ENCODE data around the gene MS4A6E. TPM values are rescaled to one million over a fixed set of nuclear protein-coding genes. Genes with fewer than 3 reads are reported as not detected.
"Not testable (repeated sequence)": the region's sequence is repeated elsewhere in the genome, so short reads cannot be mapped to it uniquely, and the experiment has no call there.

Gene MS4A6E
- total and polyA plus RNA-seq, 7 donors, result not detected

DNA sequence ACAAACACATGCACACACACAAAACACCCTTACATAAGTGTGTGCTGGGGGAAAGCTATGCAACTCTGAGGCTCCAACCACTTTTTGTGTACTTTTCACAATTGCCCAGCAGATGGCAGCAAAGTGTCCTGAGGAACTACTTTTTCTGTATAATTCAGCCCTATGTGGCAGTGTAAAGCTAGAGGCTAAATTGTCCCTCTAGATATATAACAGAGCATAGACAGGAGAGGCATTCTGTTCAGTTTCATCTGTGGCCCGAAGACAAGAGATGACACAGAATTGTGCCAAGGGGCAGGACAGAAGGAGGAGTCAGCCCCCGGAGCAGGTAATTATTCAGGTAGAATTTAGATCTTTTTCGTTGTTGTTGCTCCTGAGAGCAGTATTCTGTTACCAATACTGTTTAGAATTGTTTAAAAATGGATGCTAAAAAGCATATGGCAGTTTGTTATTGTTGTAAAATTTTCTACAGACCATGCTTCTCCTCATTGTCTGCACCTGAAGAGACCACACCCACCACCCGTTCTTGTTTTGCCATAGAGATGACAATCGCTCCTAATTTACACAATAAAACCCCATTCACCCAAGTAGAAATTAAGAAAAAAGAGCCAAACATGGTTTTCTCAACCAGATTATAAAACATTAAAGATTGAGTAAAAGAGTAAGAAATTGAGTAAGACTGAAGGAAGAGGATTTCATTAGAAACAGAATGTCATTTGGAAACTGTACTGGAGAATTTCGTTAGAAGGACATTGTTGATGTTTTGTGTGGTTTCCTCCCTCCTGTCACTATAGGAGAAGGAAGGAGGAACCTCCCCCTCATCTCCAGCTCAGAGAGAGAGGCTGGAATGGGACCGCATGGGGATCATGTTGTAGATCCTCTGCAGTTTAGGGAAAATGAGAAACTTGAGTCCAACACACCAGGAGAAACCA is 36.8 kb downstream of the MS4A6E start:
- intact Hi-C loops (cut with DNase I), result loop anchor here in 1 of 2 donors (5.0 kb wide), 1 partner anchor 253 kb away; no protein-coding TSS in a partner anchor
- H3K27ac ChIP-seq, result no peak overlapping the region
- 51 to 62% (median 60%) methylated on average over 7 of the region's 7 CpGs for WGBS, 3 donors
- no peak for DNase-seq
- no peaks in the 10 kb centered on the region for H3K36me3 ChIP-seq (ENCODE audit: insufficient read depth in 1 of 2, low read depth in 1 of 2)
- H3K9me3 ChIP-seq, result peaks cover 7% of the 10 kb centered on the region
- H3K4me1 ChIP-seq, result no peaks in the 10 kb centered on the region
- H3K4me3 ChIP-seq, result no peak overlapping the region
- TF ChIP-seq, protein P1, sequence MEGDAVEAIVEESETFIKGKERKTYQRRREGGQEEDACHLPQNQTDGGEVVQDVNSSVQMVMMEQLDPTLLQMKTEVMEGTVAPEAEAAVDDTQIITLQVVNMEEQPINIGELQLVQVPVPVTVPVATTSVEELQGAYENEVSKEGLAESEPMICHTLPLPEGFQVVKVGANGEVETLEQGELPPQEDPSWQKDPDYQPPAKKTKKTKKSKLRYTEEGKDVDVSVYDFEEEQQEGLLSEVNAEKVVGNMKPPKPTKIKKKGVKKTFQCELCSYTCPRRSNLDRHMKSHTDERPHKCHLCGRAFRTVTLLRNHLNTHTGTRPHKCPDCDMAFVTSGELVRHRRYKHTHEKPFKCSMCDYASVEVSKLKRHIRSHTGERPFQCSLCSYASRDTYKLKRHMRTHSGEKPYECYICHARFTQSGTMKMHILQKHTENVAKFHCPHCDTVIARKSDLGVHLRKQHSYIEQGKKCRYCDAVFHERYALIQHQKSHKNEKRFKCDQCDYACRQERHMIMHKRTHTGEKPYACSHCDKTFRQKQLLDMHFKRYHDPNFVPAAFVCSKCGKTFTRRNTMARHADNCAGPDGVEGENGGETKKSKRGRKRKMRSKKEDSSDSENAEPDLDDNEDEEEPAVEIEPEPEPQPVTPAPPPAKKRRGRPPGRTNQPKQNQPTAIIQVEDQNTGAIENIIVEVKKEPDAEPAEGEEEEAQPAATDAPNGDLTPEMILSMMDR (IDR thresholded peaks at IDR 0.05), result peak; percentile 51
- H3K27me3 ChIP-seq (ENCODE audit: insufficient read depth in 3 of 3, low read length in 2 of 3), result no peaks in the 10 kb centered on the region
- ATAC-seq, result peak in 2 of 4 donors; percentile 30

DNA sequence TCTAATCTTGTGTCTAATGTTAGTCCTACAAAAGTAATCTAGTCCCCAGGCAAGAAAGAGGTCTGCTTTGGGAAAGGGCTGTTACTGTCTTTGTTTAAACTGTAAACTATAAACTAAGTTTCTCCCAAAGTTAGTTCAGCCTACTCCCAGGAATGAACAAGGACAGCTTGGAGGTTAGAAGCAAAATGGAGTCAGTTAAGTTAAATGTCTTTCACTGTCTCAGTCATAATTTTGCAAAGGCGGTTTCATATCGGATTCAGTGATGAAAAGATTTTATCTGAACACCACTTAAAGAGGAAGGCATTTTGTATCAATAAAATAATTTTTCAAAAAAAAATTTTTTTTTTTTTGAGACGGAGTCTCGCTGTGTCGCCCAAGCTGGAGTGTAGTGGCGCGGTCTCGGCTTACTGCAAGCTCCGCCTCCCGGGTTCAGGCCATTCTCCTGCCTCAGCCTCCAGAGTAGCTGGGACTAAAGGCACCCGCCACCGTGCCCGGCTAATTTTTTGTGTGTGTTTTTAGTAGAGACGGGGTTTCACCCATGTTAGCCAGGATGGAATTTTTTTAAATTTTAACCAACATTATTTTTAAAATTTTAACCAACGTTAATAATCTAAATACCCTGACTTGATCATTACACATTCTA is 39.3 kb downstream of the MS4A6E start:
- H3K27ac ChIP-seq; H3K4me1 ChIP-seq; H3K4me3 ChIP-seq; H3K27me3 ChIP-seq (ENCODE audit: insufficient read depth in 3 of 3, low read length in 2 of 3); H3K36me3 ChIP-seq (ENCODE audit: insufficient read depth in 1 of 2, low read depth in 1 of 2); DNase-seq; ATAC-seq; H3K9me3 ChIP-seq; intact Hi-C loops (cut with DNase I): not testable (repeated sequence)
- 85 to 93% (median 89%) methylated on average over 15 of the region's 15 CpGs for WGBS, 3 donors

DNA sequence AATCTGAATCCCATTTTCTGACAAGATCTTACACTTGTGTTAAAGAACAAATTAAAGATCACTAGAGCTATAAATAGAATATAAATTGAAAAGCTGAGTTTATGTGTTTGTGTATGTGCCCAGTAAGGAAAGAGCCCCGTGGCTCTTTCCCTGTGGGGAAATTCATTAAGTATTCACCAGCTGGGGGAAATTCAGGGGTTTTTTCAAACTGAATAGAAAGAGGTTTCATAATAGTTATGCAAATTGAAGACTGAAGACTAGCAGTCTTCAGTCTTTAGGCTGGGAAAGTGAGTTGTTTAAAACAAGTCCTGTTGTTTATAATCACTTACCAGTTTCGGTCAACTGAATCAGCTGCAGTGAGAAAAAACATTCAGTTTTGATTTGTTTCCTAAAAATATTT is 40.0 kb downstream of the MS4A6E start:
- no peaks in the 10 kb centered on the region for H3K9me3 ChIP-seq
- H3K27ac ChIP-seq, result no peak overlapping the region
- no peak overlapping the region for H3K4me3 ChIP-seq
- ATAC-seq (no peak), DNase-seq (no peak)
- intact Hi-C loops (cut with DNase I), result no loop called here
- H3K4me1 ChIP-seq, result no peaks in the 10 kb centered on the region
- H3K27me3 ChIP-seq (ENCODE audit: insufficient read depth in 3 of 3, low read length in 2 of 3), result peaks cover 0 to 7% (median 0%) of the 10 kb centered on the region in 3 donors
- whole genome bisulfite sequencing, 3 donors, result 52 to 65% (median 55%) methylated on average over 2 of the region's 2 CpGs
- no peaks in the 10 kb centered on the region for H3K36me3 ChIP-seq (ENCODE audit: insufficient read depth in 1 of 2, low read depth in 1 of 2)
- TF ChIP-seq, protein P1 (IDR thresholded peaks at IDR 0.05), result no peak

DNA sequence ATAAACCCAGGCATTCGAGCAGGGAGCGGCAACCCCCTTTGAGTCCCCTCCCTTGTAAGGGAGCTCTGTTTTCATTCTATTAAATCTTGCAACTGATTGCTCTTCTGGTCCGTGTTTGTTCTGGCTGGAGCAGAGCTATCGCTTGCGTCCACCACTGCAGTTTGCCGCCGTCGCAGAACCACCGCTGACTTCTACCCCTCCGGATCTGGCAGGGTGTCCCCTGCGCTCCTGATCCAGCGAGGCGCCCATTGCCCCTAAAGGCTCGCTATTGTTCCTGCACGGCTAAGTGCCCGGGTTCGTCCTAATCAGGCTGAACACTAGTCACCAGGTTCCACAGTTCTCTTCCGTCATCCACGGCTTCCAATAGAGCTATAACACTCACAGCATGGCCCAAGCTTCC is 40.8 kb downstream of the MS4A6E start:
- ATAC-seq (no peak), DNase-seq (no peak)
- Histone ChIP-seq H3K9me3 (no peaks in the 10 kb centered on the region), H3K4me1 (no peaks in the 10 kb centered on the region), H3K36me3 (ENCODE audit: insufficient read depth in 1 of 2, low read depth in 1 of 2) (no peaks in the 10 kb centered on the region), H3K27ac (no peak overlapping the region), H3K4me3 (no peak overlapping the region), H3K27me3 (ENCODE audit: insufficient read depth in 3 of 3, low read length in 2 of 3) (peaks cover 0 to 7% (median 0%) of the 10 kb centered on the region in 3 donors)
- intact Hi-C loops (cut with DNase I), result no loop called here
- TF ChIP-seq, protein P1 (IDR thresholded peaks at IDR 0.05), result no peak
- 91 to 93% (median 91%) methylated on average over 19 of the region's 19 CpGs for WGBS, 3 donors

DNA sequence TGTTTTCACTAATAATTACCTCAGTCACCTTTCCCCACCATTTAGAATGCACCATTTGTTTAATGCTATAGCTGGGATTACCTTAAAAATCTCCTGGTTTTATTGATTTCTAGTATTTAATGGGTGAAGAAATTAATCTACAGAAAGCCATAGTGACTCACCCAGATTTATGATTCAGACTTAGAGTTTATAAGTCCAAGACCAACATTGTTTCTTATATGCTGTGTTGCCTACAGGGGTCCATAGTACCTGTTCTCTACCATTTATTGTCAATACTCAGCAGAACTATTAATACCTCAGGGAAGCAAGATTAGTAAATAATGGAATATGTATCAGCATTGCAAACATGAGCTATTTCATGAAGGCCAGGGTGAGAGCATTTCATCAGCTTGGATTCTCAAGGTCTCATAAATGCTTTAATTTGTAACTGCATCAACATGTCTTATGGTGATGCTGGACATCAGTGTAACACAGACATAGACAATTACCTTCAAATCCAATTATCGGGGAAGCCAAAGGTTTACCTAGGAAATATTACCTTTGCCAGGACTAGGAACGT is 43.3 kb downstream of the MS4A6E start:
- TF ChIP-seq, protein P1 (IDR thresholded peaks at IDR 0.05), result no peak
- Histone ChIP-seq H3K36me3 (ENCODE audit: insufficient read depth in 1 of 2, low read depth in 1 of 2) (no peaks in the 10 kb centered on the region), H3K4me1 (no peaks in the 10 kb centered on the region), H3K27ac (no peak overlapping the region), H3K4me3 (no peak overlapping the region), H3K9me3 (no peaks in the 10 kb centered on the region), H3K27me3 (ENCODE audit: insufficient read depth in 3 of 3, low read length in 2 of 3) (peaks cover 0 to 7% (median 0%) of the 10 kb centered on the region in 3 donors)
- 54 to 64% (median 58%) methylated on average over 2 of the region's 2 CpGs for WGBS, 3 donors
- intact Hi-C loops (cut with DNase I), result no loop called here
- ATAC-seq, result no peak
- no peak for DNase-seq

Measured in psoas muscle (tissue), 8 donors.